ENCODE measurements around the gene PDP2.
"Not testable (repeated sequence)": the region's sequence is repeated elsewhere in the genome, so short reads cannot be mapped to it uniquely, and the experiment has no call there.

Gene PDP2

DNA sequence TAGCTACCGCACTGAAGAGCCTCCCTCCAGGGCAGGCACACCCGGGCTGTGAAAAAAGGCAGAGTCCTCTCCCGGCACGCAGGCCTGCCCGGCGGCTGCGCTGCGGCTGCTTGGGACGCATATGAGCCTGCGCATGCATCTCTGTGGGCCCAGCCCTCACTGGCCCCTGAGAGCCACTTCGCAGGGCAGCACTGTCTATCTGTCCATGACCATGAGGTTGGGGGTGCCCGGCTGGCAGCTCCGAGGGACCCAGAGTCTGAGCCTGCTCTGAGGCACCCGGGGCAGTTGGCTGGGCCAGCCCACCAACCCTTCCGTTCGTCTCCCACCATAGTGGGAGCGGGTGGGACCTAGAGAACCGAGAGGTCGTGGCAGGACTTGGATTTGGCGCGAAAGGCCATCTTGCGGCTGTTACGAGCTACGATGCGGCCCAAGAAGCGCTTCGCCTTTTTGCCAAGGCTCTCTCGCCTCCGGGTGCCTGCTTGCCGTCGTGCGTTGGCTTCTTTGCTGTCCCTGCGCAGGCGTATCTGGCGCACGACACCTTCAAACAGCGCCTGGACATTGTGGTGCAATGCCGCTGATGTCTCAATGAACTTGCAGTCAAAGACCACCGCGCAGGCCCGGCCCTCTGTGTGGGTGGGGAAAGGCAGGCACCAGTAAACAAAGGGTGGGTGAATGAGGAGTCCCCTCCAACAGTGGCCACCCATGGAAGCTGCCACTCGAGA, 41.6 kb downstream of the PDP2 start:
- no peak for DNase-seq

DNA sequence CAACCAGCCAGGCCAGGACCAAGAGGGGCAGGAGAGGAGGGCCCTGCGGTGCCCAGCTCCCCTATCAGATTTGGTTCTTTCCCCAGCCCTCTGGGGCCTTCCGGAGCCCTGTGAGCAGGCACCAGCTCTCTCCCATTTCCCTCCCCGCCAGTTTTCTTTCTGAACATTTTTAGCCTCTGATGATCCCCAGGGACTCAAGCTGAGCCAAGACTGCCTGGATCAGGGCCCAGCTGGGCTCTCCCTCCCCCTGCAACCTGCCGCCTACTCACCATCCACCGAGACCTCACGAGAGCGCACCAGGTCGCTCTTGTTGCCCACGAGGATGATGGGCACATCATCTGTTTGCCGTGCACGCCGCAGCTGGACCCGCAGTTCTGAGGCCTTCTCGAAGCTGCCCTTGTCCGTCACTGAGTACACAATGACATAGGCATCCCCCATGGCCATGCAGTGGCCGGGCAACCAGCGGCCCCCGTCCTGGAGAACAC, 43.0 kb downstream of the PDP2 start:
- DNase-seq: no peak

DNA sequence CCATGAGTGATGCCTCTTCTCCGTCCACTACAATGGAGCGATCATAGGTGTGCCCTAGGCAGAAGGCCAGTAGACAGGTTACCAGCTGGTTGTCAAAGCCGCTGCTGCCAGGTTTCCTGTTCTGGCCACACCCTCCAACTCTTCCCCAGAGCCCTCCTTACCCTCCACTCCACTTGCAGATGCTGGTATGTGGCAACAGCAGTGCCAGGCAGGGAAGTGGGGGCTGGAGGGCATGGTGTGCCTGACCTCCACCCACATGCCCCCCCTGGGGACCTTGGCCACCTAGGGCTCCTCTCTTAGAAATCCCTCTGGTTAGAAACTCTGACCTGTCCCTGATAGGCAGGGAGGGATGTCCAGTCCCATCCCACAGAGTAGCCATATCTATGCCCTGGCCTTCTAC, 43.6 kb downstream of the PDP2 start:
- DNase-seq: no peak

DNA sequence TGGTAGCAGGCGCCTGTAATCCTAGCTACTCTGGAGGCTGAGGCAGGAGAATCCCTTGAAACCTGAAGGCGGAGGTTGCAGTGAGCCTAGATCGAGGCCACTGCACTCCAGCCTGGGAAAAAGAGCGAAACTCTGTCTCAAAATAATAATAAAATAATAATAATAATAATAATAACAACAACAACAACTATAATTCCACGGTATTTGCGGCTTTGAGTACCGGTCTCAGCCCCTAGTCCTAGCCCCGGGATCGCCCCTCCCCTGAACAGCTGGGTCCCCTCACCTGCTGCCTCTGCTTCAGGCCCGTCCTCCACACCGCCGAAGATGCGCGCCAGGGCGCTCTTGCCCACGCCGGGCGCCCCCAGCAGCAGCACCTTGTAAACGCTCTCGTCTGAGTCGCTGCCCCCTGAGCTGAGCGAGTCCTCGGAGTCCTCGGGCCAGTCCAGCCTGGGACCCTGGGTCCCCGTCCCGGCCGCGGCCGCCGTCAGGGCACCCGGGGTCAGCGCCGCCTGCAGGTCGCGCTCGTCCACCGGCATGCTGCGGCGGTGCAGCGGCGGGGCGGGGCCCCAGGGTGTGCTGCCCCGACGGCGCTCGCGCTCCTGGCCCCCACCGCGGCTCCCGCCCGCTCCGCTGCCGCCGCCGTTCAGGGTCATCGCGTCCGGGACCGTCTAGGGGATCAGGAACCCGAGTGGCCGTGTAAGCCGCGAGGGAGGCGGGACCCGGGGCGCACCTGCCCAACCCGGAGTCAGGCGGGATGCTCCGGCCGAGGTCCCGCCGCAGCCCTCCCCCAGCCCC, 44.4 kb downstream of the PDP2 start:
- DNase-seq: peak; percentile 54

DNA sequence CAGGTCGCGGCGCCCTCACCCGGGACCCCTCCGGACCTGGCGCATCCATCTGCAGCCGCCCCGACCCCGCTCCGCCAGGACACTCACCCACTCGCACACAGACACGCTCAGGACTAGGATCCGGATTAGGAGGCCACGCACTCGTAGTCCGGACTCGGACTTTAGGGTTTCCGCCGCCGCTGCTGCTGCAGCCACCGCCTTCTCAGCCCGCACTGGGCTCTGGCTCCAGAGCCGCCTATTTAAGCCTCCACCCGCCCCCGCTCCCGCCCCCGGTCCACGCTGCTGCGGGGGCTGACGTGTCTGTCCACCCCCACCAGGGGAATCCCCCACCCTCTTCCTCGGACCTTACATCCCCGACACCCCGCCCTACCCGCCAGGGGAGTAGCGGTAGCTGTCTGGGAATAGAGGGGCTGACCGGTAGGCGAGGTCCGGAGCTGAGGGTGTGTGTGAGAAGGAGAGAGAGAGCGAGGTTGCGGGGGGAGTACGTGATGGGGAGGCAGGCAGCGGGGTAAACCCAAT, 45.1 kb downstream of the PDP2 start, which contains the start of gene RRAD:
TSS of gene RRAD (minus strand) at position 214 of the 519 bp plus-strand sequence. CDS start 356 bp downstream, outside the sequence.
- DNase-seq: peak; percentile 32

DNA sequence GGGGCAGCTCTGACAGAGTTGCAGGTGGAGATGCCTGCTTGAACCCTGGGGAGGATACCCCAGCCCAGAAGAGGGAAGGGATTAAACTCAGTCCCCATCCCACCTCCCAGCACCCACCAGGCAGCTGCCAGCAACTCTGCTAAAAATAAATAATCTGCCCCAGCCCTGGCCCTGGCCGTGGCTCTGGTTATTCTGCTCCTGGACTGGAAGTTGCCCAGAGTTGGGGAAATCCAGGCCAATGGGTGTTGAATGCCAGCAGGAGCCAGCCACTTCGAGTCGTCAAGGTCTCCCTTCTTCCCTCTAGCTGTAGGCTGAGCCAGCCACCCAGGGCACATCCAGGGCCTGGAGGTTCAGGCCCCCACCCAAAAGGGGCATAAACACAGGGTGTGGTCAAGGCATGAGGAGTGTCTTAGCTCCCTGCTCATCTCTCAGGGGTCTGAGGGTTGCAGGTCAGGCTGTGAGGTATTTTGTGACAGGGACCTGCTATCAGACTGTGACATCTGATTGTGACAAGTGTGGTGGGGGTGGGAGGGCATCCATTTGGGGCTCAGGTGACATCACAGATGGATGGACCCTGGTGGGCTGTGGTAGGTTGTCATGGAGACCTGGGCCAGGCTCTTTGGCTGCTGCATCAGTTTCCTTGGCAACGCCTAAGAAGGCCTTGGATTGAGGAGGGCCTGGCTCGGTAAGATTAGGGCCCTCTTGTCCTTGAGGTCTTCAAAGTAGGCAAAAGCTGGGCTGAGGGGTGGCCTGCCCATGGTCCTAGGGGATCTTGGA, 46.0 kb downstream of the PDP2 start:
- DNase-seq: no peak

DNA sequence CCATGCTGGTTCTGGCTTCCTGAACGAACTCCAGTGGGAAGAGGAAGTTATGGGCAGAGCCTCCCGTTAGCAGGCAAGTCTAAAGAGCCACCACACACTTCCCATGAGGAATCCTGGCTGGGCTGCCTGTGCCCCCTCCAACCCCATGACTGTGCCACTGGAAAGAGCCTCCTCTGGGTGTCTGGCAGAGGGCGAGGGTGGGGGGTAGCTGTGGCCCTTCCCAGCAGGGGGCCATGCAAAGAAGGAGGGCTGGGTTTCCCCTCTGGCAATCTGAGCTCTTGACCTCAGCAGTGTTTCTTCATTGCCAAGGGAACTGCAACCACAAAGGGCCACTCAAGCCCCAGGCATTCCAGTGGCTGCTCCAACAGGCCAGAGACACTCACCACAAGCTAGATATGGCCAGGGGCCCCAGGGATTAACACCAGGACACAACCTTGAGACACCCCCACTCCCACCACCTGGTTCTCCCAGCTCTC, 46.7 kb downstream of the PDP2 start:
- DNase-seq: no peak

DNA sequence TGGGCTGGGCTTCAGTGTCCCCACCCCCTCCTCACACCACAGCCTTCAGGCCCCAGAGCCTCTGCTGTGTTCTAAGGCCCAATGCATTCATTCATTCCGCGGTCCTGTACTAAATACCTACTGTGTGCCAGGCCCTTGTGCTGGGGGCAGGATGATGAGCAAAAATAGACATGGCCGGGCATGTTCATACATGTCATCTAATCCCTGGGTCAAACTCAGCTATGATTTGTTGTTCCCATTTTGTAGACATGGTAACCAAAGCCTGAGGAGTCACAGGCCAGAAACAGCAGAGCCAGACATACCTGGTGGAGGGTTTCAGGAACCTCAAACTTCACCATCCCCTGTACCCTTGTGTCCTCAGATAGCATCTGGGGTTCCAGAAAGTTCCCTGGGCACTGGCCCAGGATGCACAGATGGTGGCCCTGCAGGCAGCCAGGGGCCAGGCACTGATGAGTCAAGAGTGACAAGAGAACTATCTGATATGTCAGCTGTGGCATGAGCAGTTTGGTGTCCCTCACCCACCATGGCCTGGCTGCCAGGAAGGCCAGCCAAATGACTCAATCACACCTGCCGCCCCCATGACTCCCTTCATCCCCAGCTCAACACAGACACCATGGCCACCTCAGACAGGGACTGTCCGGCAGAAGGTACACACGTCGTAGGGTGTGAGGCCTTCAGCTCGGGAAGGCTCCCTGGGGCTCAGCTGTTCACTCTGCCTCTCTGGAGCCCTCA, 47.8 kb downstream of the PDP2 start:
- DNase-seq: no peak

DNA sequence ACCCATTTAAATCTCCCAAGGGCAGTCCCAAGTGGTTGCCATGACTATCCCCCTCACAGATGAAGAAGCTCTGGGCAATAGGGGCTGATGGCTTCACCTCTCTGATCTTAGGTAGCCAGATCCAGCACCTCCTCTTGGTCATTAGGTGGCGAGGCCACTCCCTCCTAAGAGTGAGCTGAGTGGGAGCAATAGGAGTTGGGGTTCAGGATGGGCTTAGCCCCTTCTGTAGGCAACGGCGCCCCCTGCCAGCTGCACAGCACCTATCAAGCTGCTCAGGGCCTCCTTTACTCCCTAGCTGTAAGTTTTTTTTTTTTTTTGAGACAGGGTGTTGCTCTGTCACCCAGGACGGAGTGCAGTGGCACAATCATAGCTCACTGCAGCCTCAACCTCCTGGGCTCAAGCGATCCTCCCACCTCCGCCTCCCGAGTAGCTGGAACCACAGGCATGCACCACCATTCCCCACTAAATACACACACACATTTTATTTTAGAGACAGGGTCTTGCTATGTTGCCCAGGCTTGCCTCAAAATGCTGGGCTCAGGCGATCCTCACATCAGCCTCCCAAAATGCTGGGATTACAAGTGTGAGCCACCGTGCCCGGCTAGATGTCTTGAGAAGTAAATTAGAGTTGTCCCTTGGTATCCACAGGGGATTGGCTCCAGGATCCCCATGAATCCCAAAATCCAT, 48.5 kb downstream of the PDP2 start:
- DNase-seq: no peak

DNA sequence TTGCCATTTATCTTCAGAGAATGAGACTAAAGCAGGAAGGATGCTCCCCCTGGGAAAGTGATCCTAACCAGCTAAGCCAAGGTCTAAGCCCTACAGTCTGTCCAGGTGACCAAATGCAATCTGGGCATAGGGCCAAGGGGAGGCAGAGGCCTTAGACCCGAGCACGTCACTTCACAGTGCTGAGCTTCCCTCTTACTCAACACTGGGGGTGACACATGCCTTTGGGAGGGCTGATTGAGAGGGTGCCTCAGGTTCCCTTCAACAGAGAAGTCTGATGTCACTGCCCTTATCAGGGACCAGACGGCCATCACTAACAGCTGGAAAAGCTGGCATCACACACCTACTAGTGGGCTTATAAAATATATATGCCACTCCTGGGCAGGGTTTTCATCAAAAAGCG, 49.9 kb downstream of the PDP2 start:
- no peak for DNase-seq

DNA sequence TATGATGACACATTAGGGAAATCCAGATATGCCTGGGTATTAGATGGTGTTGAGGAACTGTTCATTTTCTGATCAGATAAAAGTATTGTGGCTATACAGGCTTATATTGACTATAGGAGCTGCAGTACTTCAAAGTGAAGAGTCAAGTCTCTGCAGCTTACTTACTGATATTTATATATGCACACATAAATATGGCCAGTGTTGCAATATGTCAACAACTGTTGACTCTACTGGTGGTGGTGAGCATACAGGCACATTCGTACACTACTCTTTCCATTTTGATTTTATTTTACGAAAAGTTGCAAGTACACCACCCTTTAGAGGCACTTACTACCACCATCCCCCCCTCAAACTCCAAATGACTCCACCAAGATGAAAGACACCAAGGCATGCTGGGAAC, 51.4 kb downstream of the PDP2 start:
- DNase-seq: no peak

DNA sequence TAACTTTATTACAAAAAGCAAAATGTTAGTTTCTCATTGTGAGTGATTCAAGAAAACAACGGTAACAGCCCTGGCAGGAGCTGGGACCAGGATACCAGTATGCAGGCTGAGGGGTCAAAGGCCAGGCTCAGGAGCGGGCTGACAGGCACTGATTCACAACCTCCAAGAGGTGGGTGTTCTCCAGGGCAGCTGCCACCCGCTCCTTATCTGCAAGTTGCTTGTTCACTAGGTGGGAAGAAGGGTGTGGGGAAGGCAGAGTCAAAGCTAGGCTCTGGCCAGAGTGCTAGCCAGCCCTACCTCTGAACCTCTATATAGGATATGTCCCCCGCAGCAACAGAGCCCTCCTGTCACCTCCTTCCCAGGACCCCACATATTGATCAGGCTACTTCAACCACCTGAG, 51.8 kb downstream of the PDP2 start:
- DNase-seq: no peak

DNA sequence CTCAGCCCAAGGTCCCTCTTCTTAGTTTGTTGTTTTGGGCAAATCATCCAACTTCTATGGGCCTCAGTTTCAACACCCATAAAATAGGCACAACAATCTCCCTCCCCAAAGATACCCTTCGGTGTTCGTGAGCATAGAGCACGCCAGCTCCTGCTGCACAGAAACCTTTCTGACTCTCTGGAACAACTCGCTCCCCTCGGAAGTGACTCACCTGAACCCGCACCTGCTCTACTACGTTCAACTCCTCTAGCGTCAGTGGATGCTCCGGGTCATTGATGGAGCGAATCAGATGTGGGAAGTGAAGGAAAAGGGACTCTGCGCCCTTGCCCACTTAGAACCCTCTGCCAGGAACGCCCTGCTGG, 53.4 kb downstream of the PDP2 start:
- DNase-seq: no peak

DNA sequence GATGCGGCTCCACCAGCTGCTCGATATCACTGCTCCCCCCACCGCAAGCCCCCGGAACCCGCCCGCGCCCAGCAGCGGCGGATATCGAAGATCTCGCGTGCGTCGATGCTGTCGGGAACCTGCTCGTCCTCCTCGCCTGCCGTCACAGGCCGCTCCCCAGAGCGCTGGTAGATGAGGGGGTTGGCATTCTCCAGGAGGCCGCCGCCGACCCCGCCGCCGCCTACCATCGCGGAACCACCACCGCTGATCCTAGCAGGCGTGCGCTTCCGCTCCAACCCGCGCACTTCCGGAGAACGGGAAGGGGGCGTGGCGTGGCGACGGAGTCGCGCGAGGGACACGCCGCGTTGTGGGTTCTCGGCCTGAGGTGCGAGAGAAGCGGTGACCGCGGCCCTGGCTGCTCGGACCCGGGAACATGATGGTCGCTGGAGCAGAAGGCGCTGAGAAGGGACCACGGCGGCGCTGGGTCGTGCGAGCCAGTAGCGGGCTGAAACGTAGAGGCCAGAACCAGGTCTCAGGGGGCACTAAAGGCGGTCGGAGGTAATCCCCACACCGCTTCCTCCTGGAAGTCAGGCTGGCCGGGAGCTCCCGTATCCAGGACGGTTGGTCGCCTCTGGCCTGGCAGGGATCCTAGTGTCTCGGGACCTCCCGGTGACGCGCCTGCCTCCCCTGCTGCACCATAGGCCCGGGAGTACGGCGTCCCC, 54.0 kb downstream of the PDP2 start, which contains the start of gene CIAO2B:
TSS of gene CIAO2B (minus strand) at position 265 of the 701 bp plus-strand sequence. CDS start at position 227, 38 bp downstream.
- peak; percentile 91 for DNase-seq

DNA sequence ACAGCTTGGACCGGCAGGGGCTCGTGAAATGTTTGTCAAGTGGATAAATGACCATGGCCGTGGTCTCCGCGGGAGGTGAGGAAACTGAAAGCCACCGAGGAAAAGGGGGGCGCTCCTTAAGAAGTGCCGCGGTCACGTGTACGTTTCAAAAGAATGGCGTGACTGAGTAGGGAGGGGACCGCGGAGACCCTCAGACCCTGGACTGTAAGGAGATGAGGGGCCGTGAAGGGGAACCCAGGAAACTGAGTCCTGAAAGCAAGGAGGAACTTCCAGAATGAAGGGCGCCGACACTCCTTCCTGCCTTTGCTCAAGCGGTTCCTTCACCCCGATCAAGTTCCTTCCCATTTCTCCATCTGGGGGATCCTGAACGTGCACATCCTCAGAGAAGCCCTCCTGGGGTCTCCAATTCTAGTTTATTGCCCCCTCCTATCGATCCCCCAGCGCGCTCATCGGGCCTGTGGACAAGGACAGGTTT, 54.6 kb downstream of the PDP2 start:
- not testable (repeated sequence) for DNase-seq

DNA sequence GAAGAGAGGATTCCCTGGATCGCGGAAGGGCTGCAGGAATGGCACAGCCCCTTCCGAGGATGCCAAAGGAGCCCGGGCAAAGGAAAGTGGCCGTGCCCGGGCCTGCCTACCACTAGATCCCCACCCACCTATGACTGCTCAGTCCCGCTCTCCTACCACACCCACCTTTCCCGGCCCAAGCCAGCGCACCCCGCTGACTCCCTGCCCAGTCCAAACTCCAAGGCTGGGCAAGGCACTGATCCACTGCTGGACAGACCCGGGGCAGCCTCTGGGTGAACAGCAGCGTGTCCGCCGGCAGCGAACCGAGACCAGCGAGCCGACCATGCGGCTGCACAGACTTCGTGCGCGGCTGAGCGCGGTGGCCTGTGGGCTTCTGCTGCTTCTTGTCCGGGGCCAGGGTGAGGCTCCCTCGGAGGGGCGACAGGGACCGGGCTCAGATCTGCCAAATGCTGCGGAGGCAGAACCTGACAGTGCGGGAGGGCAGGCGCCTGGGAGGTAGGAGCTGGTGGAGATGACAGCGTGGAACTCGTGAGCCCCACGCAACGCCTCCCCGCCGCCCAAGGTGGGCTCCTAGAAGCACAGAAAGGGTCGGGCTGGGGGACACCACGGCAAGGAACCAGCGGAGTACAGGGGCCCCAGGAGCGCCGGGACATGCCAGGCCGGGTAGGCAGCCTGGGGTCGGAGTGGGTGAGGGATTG, 55.1 kb downstream of the PDP2 start, which contains the start of gene CES2:
TSS of gene CES2 (plus strand) at position 203 of the 698 bp plus-strand sequence. CDS start at position 323, 120 bp downstream.
- no peak for DNase-seq

DNA sequence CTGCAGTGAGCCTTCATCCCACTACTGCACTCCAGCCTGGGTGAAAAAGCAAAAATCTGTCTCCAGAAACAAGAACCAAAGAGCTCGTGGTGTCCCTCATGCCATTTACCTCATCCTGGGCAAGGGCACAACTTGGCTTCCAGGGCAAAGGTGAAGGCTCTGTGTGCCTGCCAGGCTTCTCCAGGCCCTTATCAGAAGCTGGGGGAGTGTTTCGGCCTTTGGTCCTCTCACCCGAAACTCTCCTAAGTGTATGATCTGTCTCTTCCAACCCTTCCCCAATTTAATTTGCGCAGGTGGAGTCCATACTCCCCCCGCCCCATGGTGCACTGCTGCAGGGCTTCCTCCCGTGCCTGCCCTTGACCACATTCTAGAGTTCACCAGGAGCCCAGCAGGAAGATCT, 56.1 kb downstream of the PDP2 start:
- DNase-seq: no peak

DNA sequence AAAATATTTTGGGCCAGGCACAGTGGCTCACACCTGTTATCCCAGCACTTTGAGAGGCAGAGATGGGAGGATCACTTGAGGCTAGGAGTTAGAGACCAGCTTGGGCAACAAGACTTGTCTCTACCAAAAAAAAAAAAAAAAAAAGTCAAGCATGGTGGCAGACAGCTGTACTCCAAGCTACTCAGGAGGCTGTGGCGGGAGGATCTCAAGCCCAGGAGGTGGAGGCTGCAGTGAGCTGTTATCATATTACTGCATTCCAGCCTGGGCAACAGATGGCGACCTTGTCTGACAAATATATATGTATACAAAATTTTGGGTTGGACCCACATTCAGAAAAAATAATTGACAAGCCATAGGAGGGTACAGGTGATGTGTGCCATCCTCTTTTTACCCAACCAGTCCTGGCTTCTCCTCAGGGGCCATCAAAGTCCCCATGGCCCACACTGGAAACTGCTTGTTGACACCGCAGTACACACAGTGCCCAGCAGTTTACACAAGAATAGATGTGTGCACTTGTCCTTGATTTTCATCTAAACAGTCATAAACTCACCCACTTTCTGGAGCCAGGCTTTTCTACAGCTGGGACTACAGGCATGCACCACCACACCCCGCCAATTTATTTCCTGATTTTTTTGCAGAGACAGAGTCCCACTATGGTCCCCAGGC, 56.7 kb downstream of the PDP2 start:
- DNase-seq: no peak

DNA sequence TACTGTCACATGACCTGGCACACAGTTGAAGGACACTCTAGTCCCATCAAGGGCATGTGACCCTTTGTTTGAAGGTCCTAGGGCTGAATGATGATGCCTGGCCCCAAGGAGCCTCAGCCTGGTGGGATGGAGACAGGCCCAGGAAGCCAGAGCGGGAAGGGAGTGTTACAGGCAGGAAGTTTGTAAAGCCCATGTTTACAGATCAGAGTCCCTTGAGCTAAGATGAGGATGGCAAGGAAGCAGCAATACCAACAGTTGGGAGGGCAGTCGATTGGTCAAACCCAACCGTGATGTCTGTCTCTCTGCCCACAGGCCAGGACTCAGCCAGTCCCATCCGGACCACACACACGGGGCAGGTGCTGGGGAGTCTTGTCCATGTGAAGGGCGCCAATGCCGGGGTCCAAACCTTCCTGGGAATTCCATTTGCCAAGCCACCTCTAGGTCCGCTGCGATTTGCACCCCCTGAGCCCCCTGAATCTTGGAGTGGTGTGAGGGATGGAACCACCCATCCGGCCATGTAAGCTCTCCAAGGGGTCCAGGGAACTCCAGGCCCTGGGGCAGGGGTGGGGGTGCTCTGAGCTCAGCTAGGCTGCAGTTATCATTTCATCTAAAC, 57.5 kb downstream of the PDP2 start:
- no peak for DNase-seq
